Endothelial cell of umbilical vein (primary cell): ENCODE measurements around the gene OR10AD1. TPM values are rescaled to one million over a fixed set of nuclear protein-coding genes. Genes with fewer than 3 reads are reported as not detected.

Experiments
- polyA plus RNA-seq, 4 experiments: library from polyadenylated mRNA; depleted of rRNA in 3 of 4; stranded (reverse) in 3 of 4; unstranded in 1 of 4; fragments of >200 nt; gene quantifications; 2 replicates each; pipeline versions ENCODE4 v1.2.1 to v1.2.3, GENCODE V29; 2011 to 2012; ENCODE audit warnings: missing spikeins in 1 of 4
- total RNA-seq: library from RNA; stranded (reverse); gene quantifications from 2 replicates; pipeline ENCODE4 v1.2.3, GENCODE V29; 2021

Gene OR10AD1
- total and polyA plus RNA-seq, 2 donors (not counting 3 experiments of a cell fraction or from before 2014, with no cell fraction given) = not detected

Other genes with a start within 250 kb of the OR10AD1 start
- 67.7 and 84.4 TPM in 2 replicates for gene TMEM106C, start 239.7 kb downstream of the OR10AD1 start, total RNA-seq
- gene TMEM106C, start 239.7 kb downstream of the OR10AD1 start, polyA plus RNA-seq = 148 and 170 TPM in 2 replicates
- gene COL2A1, start 198.8 kb downstream of the OR10AD1 start, total RNA-seq = not detected in 2 replicates
- not detected in 2 replicates for gene COL2A1, start 198.8 kb downstream of the OR10AD1 start, polyA plus RNA-seq
- 20.5 and 21.3 TPM in 2 replicates for gene SENP1, start 97.2 kb downstream of the OR10AD1 start, total RNA-seq
- gene SENP1, start 97.2 kb downstream of the OR10AD1 start, polyA plus RNA-seq = 8.4 and 9.9 TPM in 2 replicates
- gene PFKM, start 83.9 kb downstream of the OR10AD1 start, total RNA-seq = 74.4 and 76.7 TPM in 2 replicates
- gene PFKM, start 83.9 kb downstream of the OR10AD1 start, polyA plus RNA-seq = 49.7 and 53.4 TPM in 2 replicates
- gene ASB8, start 45.8 kb downstream of the OR10AD1 start, total RNA-seq = 26.5 and 29.7 TPM in 2 replicates
- 14.5 and 14.9 TPM in 2 replicates for gene ASB8, start 45.8 kb downstream of the OR10AD1 start, polyA plus RNA-seq
- gene CCDC184, start 19.6 kb downstream of the OR10AD1 start, total RNA-seq = 0.18 TPM in 1 of 2 replicates, not detected in the other
- 0.27 and 0.39 TPM in 2 replicates for gene CCDC184, start 19.6 kb downstream of the OR10AD1 start, polyA plus RNA-seq
- 5.0 and 6.7 TPM in 2 replicates for gene ZNF641, start 147.6 kb upstream of the OR10AD1 start, total RNA-seq
- gene ZNF641, start 147.6 kb upstream of the OR10AD1 start, polyA plus RNA-seq = 2.8 and 3.5 TPM in 2 replicates